Measurements from ENCODE around the gene UBD.

The UBD gene

GRCh38 chr6:29521006-29521680 is 38.4 kb downstream of the UBD start:
- WGBS, 2 experiments (ENCODE audit: insufficient coverage in 2 of 2) = 57 to 58% methylated on average over 7 to 8 of the region's 8 CpGs
- no peaks in the 10 kb centered on the region for H3K36me3 ChIP-seq (ENCODE audit: control insufficient read depth, insufficient read depth, low read length)
- no peak overlapping the region for H3K27ac ChIP-seq (ENCODE audit: low read depth, low read length, severe bottlenecking)
- H3K4me1 ChIP-seq (ENCODE audit: control insufficient read depth, insufficient read depth, low read length, poor library complexity, severe bottlenecking) = no peaks in the 10 kb centered on the region
- H3K4me3 ChIP-seq (ENCODE audit: extremely low read depth, insufficient read depth, low read length, poor library complexity, severe bottlenecking) = no peak overlapping the region
- peaks cover 4% of the 10 kb centered on the region for H3K9me3 ChIP-seq (ENCODE audit: control insufficient read depth, low read length)

- Histone ChIP-seq H3K4me3 (ENCODE audit: extremely low read depth, insufficient read depth, low read length, poor library complexity, severe bottlenecking) (no peak overlapping the region), H3K4me1 (ENCODE audit: control insufficient read depth, insufficient read depth, low read length, poor library complexity, severe bottlenecking) (no peaks in the 10 kb centered on the region), H3K27ac (ENCODE audit: low read depth, low read length, severe bottlenecking) (no peak overlapping the region), H3K9me3 (ENCODE audit: control insufficient read depth, low read length) (peaks cover 4% of the 10 kb centered on the region), H3K36me3 (ENCODE audit: control insufficient read depth, insufficient read depth, low read length) (no peaks in the 10 kb centered on the region)
- 88 to 96% methylated on average over 4 of the region's 4 CpGs for WGBS, 2 experiments (ENCODE audit: insufficient coverage in 2 of 2)
These were observed 39.3 kb downstream of the UBD start for GRCh38 chr6:29520232-29520631.

GRCh38 chr6:29519291-29520010 is 40.1 kb downstream of the UBD start:
- no peak overlapping the region for H3K4me3 ChIP-seq (ENCODE audit: extremely low read depth, insufficient read depth, low read length, poor library complexity, severe bottlenecking)
- no peak overlapping the region for H3K27ac ChIP-seq (ENCODE audit: low read depth, low read length, severe bottlenecking)
- H3K4me1 ChIP-seq (ENCODE audit: control insufficient read depth, insufficient read depth, low read length, poor library complexity, severe bottlenecking) = no peaks in the 10 kb centered on the region
- 88 to 93% methylated on average over 4 to 5 of the region's 6 CpGs for WGBS, 2 experiments (ENCODE audit: insufficient coverage in 2 of 2)
- H3K36me3 ChIP-seq (ENCODE audit: control insufficient read depth, insufficient read depth, low read length) = no peaks in the 10 kb centered on the region
- H3K9me3 ChIP-seq (ENCODE audit: control insufficient read depth, low read length) = peaks cover 4% of the 10 kb centered on the region

- Histone ChIP-seq H3K27ac (ENCODE audit: low read depth, low read length, severe bottlenecking) (no peak overlapping the region), H3K36me3 (ENCODE audit: control insufficient read depth, insufficient read depth, low read length) (no peaks in the 10 kb centered on the region), H3K4me1 (ENCODE audit: control insufficient read depth, insufficient read depth, low read length, poor library complexity, severe bottlenecking) (no peaks in the 10 kb centered on the region), H3K4me3 (ENCODE audit: extremely low read depth, insufficient read depth, low read length, poor library complexity, severe bottlenecking) (no peak overlapping the region), H3K9me3 (ENCODE audit: control insufficient read depth, low read length) (no peaks in the 10 kb centered on the region)
- 78 to 92% methylated on average over 4 to 5 of the region's 7 CpGs for WGBS, 2 experiments (ENCODE audit: insufficient coverage in 2 of 2)
These were observed 41.6 kb downstream of the UBD start for GRCh38 chr6:29517728-29518440.

- H3K4me3 ChIP-seq (ENCODE audit: extremely low read depth, insufficient read depth, low read length, poor library complexity, severe bottlenecking) = no peak overlapping the region
- WGBS, 2 experiments (ENCODE audit: insufficient coverage in 2 of 2) = 86 to 100% methylated on average over 1 of the region's 1 CpG
- no peak overlapping the region for H3K27ac ChIP-seq (ENCODE audit: low read depth, low read length, severe bottlenecking)
- no peaks in the 10 kb centered on the region for H3K4me1 ChIP-seq (ENCODE audit: control insufficient read depth, insufficient read depth, low read length, poor library complexity, severe bottlenecking)
- H3K36me3 ChIP-seq (ENCODE audit: control insufficient read depth, insufficient read depth, low read length) = no peaks in the 10 kb centered on the region
- H3K9me3 ChIP-seq (ENCODE audit: control insufficient read depth, low read length) = no peaks in the 10 kb centered on the region
These were observed 42.3 kb downstream of the UBD start for GRCh38 chr6:29517245-29517644.

- Histone ChIP-seq H3K9me3 (ENCODE audit: control insufficient read depth, low read length) (no peaks in the 10 kb centered on the region), H3K4me1 (ENCODE audit: control insufficient read depth, insufficient read depth, low read length, poor library complexity, severe bottlenecking) (no peaks in the 10 kb centered on the region), H3K36me3 (ENCODE audit: control insufficient read depth, insufficient read depth, low read length) (no peaks in the 10 kb centered on the region), H3K4me3 (ENCODE audit: extremely low read depth, insufficient read depth, low read length, poor library complexity, severe bottlenecking) (no peak overlapping the region), H3K27ac (ENCODE audit: low read depth, low read length, severe bottlenecking) (no peak overlapping the region)
- 83 to 89% methylated on average over 3 to 6 of the region's 6 CpGs for WGBS, 2 experiments (ENCODE audit: insufficient coverage in 2 of 2)
These were observed 43.4 kb downstream of the UBD start for GRCh38 chr6:29516108-29516507.

- WGBS, 2 experiments (ENCODE audit: insufficient coverage in 2 of 2) = 81 to 83% methylated on average over 1 to 2 of the region's 2 CpGs
- no peaks in the 10 kb centered on the region for H3K4me1 ChIP-seq (ENCODE audit: control insufficient read depth, insufficient read depth, low read length, poor library complexity, severe bottlenecking)
These were observed 48.7 kb downstream of the UBD start for GRCh38 chr6:29510746-29511300.

GRCh38 chr6:29510202-29510601 is 49.3 kb downstream of the UBD start:
- Histone ChIP-seq H3K4me1 (ENCODE audit: control insufficient read depth, insufficient read depth, low read length, poor library complexity, severe bottlenecking) (no peaks in the 10 kb centered on the region), H3K36me3 (ENCODE audit: control insufficient read depth, insufficient read depth, low read length) (no peaks in the 10 kb centered on the region), H3K27ac (ENCODE audit: low read depth, low read length, severe bottlenecking) (no peak overlapping the region), H3K4me3 (ENCODE audit: extremely low read depth, insufficient read depth, low read length, poor library complexity, severe bottlenecking) (no peak overlapping the region), H3K9me3 (ENCODE audit: control insufficient read depth, low read length) (no peaks in the 10 kb centered on the region)
- WGBS, 2 experiments (ENCODE audit: insufficient coverage in 2 of 2) = 50 to 83% methylated on average over 1 to 2 of the region's 4 CpGs

More at GRCh38 chr6:29510746-29511300, 48.7 kb downstream of the UBD start:
- H3K4me3 ChIP-seq (ENCODE audit: extremely low read depth, insufficient read depth, low read length, poor library complexity, severe bottlenecking) = no peak overlapping the region
- H3K27ac ChIP-seq (ENCODE audit: low read depth, low read length, severe bottlenecking) = no peak overlapping the region
- H3K36me3 ChIP-seq (ENCODE audit: control insufficient read depth, insufficient read depth, low read length) = no peaks in the 10 kb centered on the region
- H3K9me3 ChIP-seq (ENCODE audit: control insufficient read depth, low read length) = no peaks in the 10 kb centered on the region

- Histone ChIP-seq H3K4me1 (ENCODE audit: control insufficient read depth, insufficient read depth, low read length, poor library complexity, severe bottlenecking) (no peaks in the 10 kb centered on the region), H3K9me3 (ENCODE audit: control insufficient read depth, low read length) (no peaks in the 10 kb centered on the region)
- 83 to 86% methylated on average over 9 of the region's 9 CpGs for WGBS, 2 experiments (ENCODE audit: insufficient coverage in 2 of 2)
These were observed 49.8 kb downstream of the UBD start for GRCh38 chr6:29509711-29510110.

GRCh38 chr6:29509239-29509638 is 50.3 kb downstream of the UBD start:
- Histone ChIP-seq H3K4me1 (ENCODE audit: control insufficient read depth, insufficient read depth, low read length, poor library complexity, severe bottlenecking) (no peaks in the 10 kb centered on the region), H3K36me3 (ENCODE audit: control insufficient read depth, insufficient read depth, low read length) (no peaks in the 10 kb centered on the region), H3K4me3 (ENCODE audit: extremely low read depth, insufficient read depth, low read length, poor library complexity, severe bottlenecking) (no peak overlapping the region), H3K9me3 (ENCODE audit: control insufficient read depth, low read length) (no peaks in the 10 kb centered on the region), H3K27ac (ENCODE audit: low read depth, low read length, severe bottlenecking) (no peak overlapping the region)
- 70 to 76% methylated on average over 5 of the region's 6 CpGs for WGBS, 2 experiments (ENCODE audit: insufficient coverage in 2 of 2)

More at GRCh38 chr6:29509711-29510110, 49.8 kb downstream of the UBD start:
- no peak overlapping the region for H3K4me3 ChIP-seq (ENCODE audit: extremely low read depth, insufficient read depth, low read length, poor library complexity, severe bottlenecking)
- H3K36me3 ChIP-seq (ENCODE audit: control insufficient read depth, insufficient read depth, low read length) = no peaks in the 10 kb centered on the region
- no peak overlapping the region for H3K27ac ChIP-seq (ENCODE audit: low read depth, low read length, severe bottlenecking)
